Measurements from ENCODE around the gene DTL. TPM values are rescaled to one million over a fixed set of nuclear protein-coding genes. Genes with fewer than 3 reads are reported as not detected.

Gene DTL
- total RNA-seq, 1 donor from 2014 or later, result 23.9 TPM

GRCh38 chr1:212074856-212075255 lies 39.3 kb downstream of the DTL start:
- no peaks in the 10 kb centered on the region for H3K27me3 Mint-ChIP-seq
- no peak overlapping the region for H3K4me3 Mint-ChIP-seq (ENCODE audit: low read depth)
- peaks cover 2% of the 10 kb centered on the region for H3K36me3 Mint-ChIP-seq (ENCODE audit: insufficient read depth)
- TF ChIP-seq CTCF (IDR thresholded peaks at IDR 0.05; ENCODE audit: unreplicated experiment), result no peak
- no peak for DNase-seq (ENCODE audit: low spot score, unreplicated experiment)
- H3K4me1 Mint-ChIP-seq (ENCODE audit: low read depth), result no peaks in the 10 kb centered on the region
- H3K9me3 Mint-ChIP-seq (ENCODE audit: low read depth), result no peaks in the 10 kb centered on the region
- no peak overlapping the region for H3K27ac Mint-ChIP-seq

GRCh38 chr1:212077028-212077427 lies 41.5 kb downstream of the DTL start:
- DNase-seq (ENCODE audit: low spot score, unreplicated experiment), result no peak
- Mint-ChIP-seq H3K9me3 (ENCODE audit: low read depth) (no peaks in the 10 kb centered on the region), H3K27ac (no peak overlapping the region), H3K27me3 (no peaks in the 10 kb centered on the region), H3K36me3 (ENCODE audit: insufficient read depth) (peaks cover 5% of the 10 kb centered on the region), H3K4me1 (ENCODE audit: low read depth) (no peaks in the 10 kb centered on the region), H3K4me3 (ENCODE audit: low read depth) (no peak overlapping the region)
- no peak for TF ChIP-seq CTCF (IDR thresholded peaks at IDR 0.05; ENCODE audit: unreplicated experiment)

DNA sequence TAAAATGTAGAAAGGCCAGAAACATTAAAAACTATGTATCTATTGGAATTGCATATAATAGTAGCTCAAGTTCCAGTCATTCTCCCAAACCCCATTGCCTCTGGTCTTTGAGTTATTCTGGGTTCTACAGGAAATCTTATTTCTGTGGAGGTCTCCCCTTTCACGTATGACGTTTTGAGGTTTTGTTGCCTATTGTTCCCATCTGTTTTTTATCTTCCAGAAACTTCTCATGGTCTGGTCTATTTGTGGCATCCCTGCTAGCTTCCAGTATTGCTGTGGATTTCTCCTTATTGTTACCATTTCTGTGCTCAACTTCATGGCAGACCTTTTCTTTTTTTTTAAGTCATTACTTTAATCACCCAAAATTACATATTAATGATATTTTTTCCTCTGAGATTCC lies 43.3 kb downstream of the DTL start:
- no peak for DNase-seq (ENCODE audit: low spot score, unreplicated experiment)
- no peak for TF ChIP-seq CTCF (IDR thresholded peaks at IDR 0.05; ENCODE audit: unreplicated experiment)
- no peaks in the 10 kb centered on the region for H3K4me1 Mint-ChIP-seq (ENCODE audit: low read depth)
- no peaks in the 10 kb centered on the region for H3K9me3 Mint-ChIP-seq (ENCODE audit: low read depth)
- no peaks in the 10 kb centered on the region for H3K27me3 Mint-ChIP-seq
- no peak overlapping the region for H3K4me3 Mint-ChIP-seq (ENCODE audit: low read depth)
- no peak overlapping the region for H3K27ac Mint-ChIP-seq
- peaks cover 5% of the 10 kb centered on the region for H3K36me3 Mint-ChIP-seq (ENCODE audit: insufficient read depth)

GRCh38 chr1:212082765-212083406 lies 47.3 kb downstream of the DTL start:
- DNase-seq (ENCODE audit: low spot score, unreplicated experiment), result no peak
- no peak for TF ChIP-seq CTCF (IDR thresholded peaks at IDR 0.05; ENCODE audit: unreplicated experiment)
- Mint-ChIP-seq H3K4me3 (ENCODE audit: low read depth) (no peak overlapping the region), H3K9me3 (ENCODE audit: low read depth) (no peaks in the 10 kb centered on the region), H3K4me1 (ENCODE audit: low read depth) (peaks cover 3% of the 10 kb centered on the region), H3K36me3 (ENCODE audit: insufficient read depth) (peaks cover 9% of the 10 kb centered on the region), H3K27me3 (no peaks in the 10 kb centered on the region), H3K27ac (no peak overlapping the region)

DNA sequence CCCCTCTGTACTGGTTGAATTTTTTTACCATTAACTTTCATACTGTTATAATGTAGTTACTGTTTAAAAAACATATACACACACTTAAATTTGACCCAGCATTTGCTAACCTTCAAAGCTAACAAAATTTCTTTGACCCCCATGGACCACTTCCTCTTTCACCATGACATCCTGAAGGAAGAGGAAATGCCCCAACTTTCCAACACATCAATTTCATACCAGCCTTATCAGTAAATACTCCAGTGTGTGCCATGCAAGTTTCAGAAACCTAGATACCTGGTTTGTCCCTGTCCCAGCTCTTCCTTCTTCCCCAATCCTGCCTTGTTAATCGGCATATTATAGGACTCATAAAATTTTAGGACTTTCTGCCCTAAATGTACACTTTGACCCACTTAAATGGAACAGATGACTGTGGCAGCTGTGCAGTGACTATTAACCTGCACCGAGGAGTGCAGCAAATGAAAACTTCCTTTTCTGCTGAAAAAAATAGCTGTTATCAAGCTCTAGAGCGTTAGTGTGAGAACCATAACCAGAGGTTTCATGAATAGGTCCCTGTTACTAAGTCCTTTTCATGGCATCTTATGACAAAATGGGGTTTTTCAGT lies 54.1 kb downstream of the DTL start:
- H3K4me3 Mint-ChIP-seq (ENCODE audit: low read depth), result no peak overlapping the region
- no peaks in the 10 kb centered on the region for H3K27me3 Mint-ChIP-seq
- TF ChIP-seq CTCF (IDR thresholded peaks at IDR 0.05; ENCODE audit: unreplicated experiment), result no peak
- peaks cover 3% of the 10 kb centered on the region for H3K9me3 Mint-ChIP-seq (ENCODE audit: low read depth)
- peaks cover 16% of the 10 kb centered on the region for H3K4me1 Mint-ChIP-seq (ENCODE audit: low read depth)
- no peak overlapping the region for H3K27ac Mint-ChIP-seq
- no peak for DNase-seq (ENCODE audit: low spot score, unreplicated experiment)
- peaks cover 19% of the 10 kb centered on the region for H3K36me3 Mint-ChIP-seq (ENCODE audit: insufficient read depth)

Measured in progenitor cell of endocrine pancreas (in vitro differentiated cells).